Lung (tissue), 12 donors: ENCODE data around the gene UBE2H. TPM values are rescaled to one million over a fixed set of nuclear protein-coding genes. Genes with fewer than 3 reads are reported as not detected.

Source experiments
- ATAC-seq: fragments of 200-7000 bp; cut with Tn5 transposase; one replicate; pipeline ENCODE4 v1.9.1; 2020; ENCODE audit warnings: moderate number of reproducible peaks; ENCODE audit not compliant: insufficient read depth, low FRiP score
- DNase-seq, 3 donors: peaks; one replicate each; pipeline ENCODE4 v3.0.0-alpha.2; 2013 to 2017
- H3K27ac ChIP-seq, 2 donors: one replicate each; pipeline ENCODE4 v1.5.1; 2013; ENCODE audit warnings: mild to moderate bottlenecking in 2 of 2, moderate library complexity in 2 of 2, control low read depth in 1 of 2, inconsistent platforms in 1 of 2, low read depth in 1 of 2, low read length in 1 of 2
- H3K27me3 ChIP-seq, 3 donors: one replicate each; pipeline ENCODE4 v1.5.1; 2013; ENCODE audit warnings: low read length in 2 of 3; ENCODE audit not compliant: control insufficient read depth in 3 of 3, insufficient read depth in 3 of 3
- H3K36me3 ChIP-seq, 4 donors: one replicate each; pipeline ENCODE4 v1.5.1; 2013; ENCODE audit warnings: low read length in 4 of 4, mild to moderate bottlenecking in 1 of 4, moderate library complexity in 1 of 4; ENCODE audit not compliant: control insufficient read depth in 4 of 4, insufficient read depth in 4 of 4
- H3K4me1 ChIP-seq, 5 donors: one replicate each; pipeline ENCODE4 v1.5.1; 2013; ENCODE audit warnings: low read length in 5 of 5, mild to moderate bottlenecking in 2 of 5, moderate library complexity in 1 of 5; ENCODE audit not compliant: control insufficient read depth in 5 of 5, insufficient read depth in 5 of 5
- H3K4me3 ChIP-seq: one replicate; pipeline ENCODE4 v1.5.1; 2013; ENCODE audit warnings: mild to moderate bottlenecking, control low read depth, moderate library complexity
- H3K9ac ChIP-seq, 2 donors: one replicate each; pipeline ENCODE4 v1.5.1; 2013; ENCODE audit warnings: low read length in 2 of 2, control low read depth in 1 of 2; ENCODE audit not compliant: insufficient read depth in 1 of 2
- H3K9me3 ChIP-seq, 4 donors: one replicate each; pipeline ENCODE4 v1.5.1; 2013; ENCODE audit warnings: low read length in 3 of 4, mild to moderate bottlenecking in 1 of 4, moderate library complexity in 1 of 4; ENCODE audit not compliant: control insufficient read depth in 4 of 4, insufficient read depth in 3 of 4
- CTCF ChIP-seq: IDR thresholded peaks from 2 replicates; pipeline ENCODE4 v1.5.1; 2012; ENCODE audit warnings: mild to moderate bottlenecking; ENCODE audit errors: control extremely low read depth, extremely low read depth
- WGBS, 2 donors: extraction: QIAGEN DNeasy Blood & Tissue Kit; methylation state at CpG; one replicate each; pipeline ENCODE4 v1.1.7; 2013; 5-methylcytosine and 5-hydroxymethylcytosine counted together
- polyA plus RNA-seq, 2 donors: library from polyadenylated mRNA; stranded (reverse); fragments of 200-250 nt; gene quantifications; one replicate each; pipeline ENCODE4 v1.2.1, GENCODE V29; 2013
- total RNA-seq, 2 donors: library from RNA; depleted of rRNA in 1 of 2; stranded (reverse); fragments of >200 nt in 1 of 2; gene quantifications; one replicate each; pipeline ENCODE4 v1.2.1, GENCODE V29; 2014 to 2021
- donor health status: control.
- donor health status: control.
- donor health status: Bipolar disorder and iron deficiency.
- donor health status: healthy.
- donor health status: DM: yes; HTN: yes; CAD: no.

UBE2H gene
- total and polyA plus RNA-seq, 4 donors, result 23.0 to 102 (median 49.7) TPM

GRCh38 chr7:129913428-129913827, 39.3 kb downstream of the UBE2H start:
- no peak overlapping the region for H3K9ac ChIP-seq
- no peak overlapping the region for H3K4me3 ChIP-seq
- ATAC-seq, result no peak
- H3K27me3 ChIP-seq, result no peaks in the 10 kb centered on the region
- no peak for TF ChIP-seq CTCF
- H3K36me3 ChIP-seq, result peaks cover 0 to 4% (median 2%) of the 10 kb centered on the region in 4 donors
- peaks cover 0 to 23% (median 6%) of the 10 kb centered on the region in 5 donors for H3K4me1 ChIP-seq
- no peaks in the 10 kb centered on the region for H3K9me3 ChIP-seq
- WGBS, 2 donors, result 95 to 100% methylated on average over 3 of the region's 3 CpGs
- H3K27ac ChIP-seq, result no peak overlapping the region
- DNase-seq, result no peak

DNA sequence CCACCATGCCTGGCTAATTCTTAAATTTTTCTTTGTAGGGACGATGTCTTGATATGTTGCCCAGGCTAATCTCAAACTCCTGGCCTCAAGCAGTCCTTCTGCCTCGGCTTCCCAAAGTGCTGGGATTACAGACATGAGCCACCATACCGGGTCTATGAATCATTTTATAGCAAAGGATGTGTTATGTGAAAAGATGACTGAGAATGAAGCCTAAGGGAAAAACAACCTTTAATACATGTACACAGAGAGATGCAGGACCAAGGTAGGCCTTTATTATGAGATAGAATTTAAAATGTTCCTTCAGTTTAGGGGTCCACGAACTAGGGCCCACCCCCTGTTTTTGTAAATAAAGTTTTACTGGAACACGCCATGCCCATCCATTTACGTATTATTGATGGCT, 41.0 kb downstream of the UBE2H start:
- peaks cover 0 to 4% (median 2%) of the 10 kb centered on the region in 4 donors for H3K36me3 ChIP-seq
- no peaks in the 10 kb centered on the region for H3K27me3 ChIP-seq
- no peak overlapping the region for H3K9ac ChIP-seq
- H3K4me3 ChIP-seq, result no peak overlapping the region
- no peak for TF ChIP-seq CTCF
- ATAC-seq, result no peak
- no peak overlapping the region for H3K27ac ChIP-seq
- H3K9me3 ChIP-seq, result no peaks in the 10 kb centered on the region
- WGBS, 2 donors, result 97% methylated on average over 6 of the region's 6 CpGs
- DNase-seq, result no peak
- H3K4me1 ChIP-seq, result peaks cover 0 to 28% (median 5%) of the 10 kb centered on the region in 5 donors

DNA sequence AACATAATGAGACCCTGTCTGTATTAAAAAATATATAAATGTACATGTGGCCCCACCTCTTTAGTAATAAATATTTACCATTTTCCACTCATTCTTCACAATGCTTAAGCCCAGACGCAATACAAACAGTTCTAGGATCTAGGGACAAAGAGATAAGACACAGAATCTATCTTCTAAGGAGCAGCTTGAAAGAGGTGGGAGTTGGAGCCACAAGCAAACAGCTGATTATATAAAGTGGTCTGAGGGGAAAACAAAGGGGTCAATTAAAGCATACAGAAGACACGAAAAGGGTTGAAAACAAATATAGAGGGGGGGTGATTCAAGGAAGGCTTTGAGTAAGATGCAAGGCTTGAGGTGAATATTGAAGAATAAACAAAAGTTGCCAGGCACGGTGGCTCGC, 43.1 kb downstream of the UBE2H start:
- H3K27me3 ChIP-seq, result no peaks in the 10 kb centered on the region
- no peak overlapping the region for H3K9ac ChIP-seq
- DNase-seq (no peak), ATAC-seq (no peak)
- H3K36me3 ChIP-seq, result peaks cover 0 to 6% (median 3%) of the 10 kb centered on the region in 4 donors
- no peak overlapping the region for H3K4me3 ChIP-seq
- H3K27ac ChIP-seq, result no peak overlapping the region
- TF ChIP-seq CTCF, result no peak
- WGBS, 2 donors, result 90 to 97% methylated on average over 4 of the region's 4 CpGs
- peaks cover 0 to 26% (median 5%) of the 10 kb centered on the region in 5 donors for H3K4me1 ChIP-seq
- H3K9me3 ChIP-seq, result no peaks in the 10 kb centered on the region

- no peak for ATAC-seq
- no peak for DNase-seq
- 93 to 96% methylated on average over 1 of the region's 1 CpG for WGBS, 2 donors
- H3K36me3 ChIP-seq, result peaks cover 0 to 6% (median 4%) of the 10 kb centered on the region in 4 donors
- H3K9me3 ChIP-seq, result no peaks in the 10 kb centered on the region
- H3K27me3 ChIP-seq, result no peaks in the 10 kb centered on the region
- no peak for TF ChIP-seq CTCF
- H3K4me1 ChIP-seq, result peaks cover 0 to 33% (median 5%) of the 10 kb centered on the region in 5 donors
- H3K4me3 ChIP-seq, result no peak overlapping the region
- H3K27ac ChIP-seq, result no peak overlapping the region
- no peak overlapping the region for H3K9ac ChIP-seq
Measured at GRCh38 chr7:129908181-129908580, 44.6 kb downstream of the UBE2H start.
